ENCODE results near the gene NEDD9.

DNA sequence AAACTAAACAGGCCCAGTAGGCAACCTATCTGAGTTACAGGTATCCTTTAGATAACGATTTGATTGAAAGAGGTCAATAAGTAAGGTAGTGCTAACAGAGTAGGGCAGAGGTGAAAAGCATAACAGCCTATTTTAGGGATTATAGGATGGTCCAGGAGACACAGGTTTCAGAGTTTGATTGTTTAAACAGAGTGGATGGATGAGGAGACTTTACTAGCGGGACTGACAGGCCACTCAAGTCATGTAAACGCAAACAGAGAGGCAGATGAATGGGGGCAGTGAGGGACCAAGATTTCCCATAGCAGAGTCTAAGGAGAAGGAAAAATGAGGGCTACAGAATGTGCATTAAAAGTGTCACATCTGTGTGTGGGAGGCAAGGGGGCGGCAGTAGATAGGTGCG lies 4.8 kb downstream of the NEDD9 start:
- TF ChIP-seq, protein P1, sequence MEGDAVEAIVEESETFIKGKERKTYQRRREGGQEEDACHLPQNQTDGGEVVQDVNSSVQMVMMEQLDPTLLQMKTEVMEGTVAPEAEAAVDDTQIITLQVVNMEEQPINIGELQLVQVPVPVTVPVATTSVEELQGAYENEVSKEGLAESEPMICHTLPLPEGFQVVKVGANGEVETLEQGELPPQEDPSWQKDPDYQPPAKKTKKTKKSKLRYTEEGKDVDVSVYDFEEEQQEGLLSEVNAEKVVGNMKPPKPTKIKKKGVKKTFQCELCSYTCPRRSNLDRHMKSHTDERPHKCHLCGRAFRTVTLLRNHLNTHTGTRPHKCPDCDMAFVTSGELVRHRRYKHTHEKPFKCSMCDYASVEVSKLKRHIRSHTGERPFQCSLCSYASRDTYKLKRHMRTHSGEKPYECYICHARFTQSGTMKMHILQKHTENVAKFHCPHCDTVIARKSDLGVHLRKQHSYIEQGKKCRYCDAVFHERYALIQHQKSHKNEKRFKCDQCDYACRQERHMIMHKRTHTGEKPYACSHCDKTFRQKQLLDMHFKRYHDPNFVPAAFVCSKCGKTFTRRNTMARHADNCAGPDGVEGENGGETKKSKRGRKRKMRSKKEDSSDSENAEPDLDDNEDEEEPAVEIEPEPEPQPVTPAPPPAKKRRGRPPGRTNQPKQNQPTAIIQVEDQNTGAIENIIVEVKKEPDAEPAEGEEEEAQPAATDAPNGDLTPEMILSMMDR (conservative IDR thresholded peaks at IDR 0.05; ENCODE audit: low read depth in 2 of 2) = no peak
- TF ChIP-seq EZH2 (IDR thresholded peaks at IDR 0.05; ENCODE audit: low read depth, unreplicated experiment) = no peak
- TF ChIP-seq, protein P2, sequence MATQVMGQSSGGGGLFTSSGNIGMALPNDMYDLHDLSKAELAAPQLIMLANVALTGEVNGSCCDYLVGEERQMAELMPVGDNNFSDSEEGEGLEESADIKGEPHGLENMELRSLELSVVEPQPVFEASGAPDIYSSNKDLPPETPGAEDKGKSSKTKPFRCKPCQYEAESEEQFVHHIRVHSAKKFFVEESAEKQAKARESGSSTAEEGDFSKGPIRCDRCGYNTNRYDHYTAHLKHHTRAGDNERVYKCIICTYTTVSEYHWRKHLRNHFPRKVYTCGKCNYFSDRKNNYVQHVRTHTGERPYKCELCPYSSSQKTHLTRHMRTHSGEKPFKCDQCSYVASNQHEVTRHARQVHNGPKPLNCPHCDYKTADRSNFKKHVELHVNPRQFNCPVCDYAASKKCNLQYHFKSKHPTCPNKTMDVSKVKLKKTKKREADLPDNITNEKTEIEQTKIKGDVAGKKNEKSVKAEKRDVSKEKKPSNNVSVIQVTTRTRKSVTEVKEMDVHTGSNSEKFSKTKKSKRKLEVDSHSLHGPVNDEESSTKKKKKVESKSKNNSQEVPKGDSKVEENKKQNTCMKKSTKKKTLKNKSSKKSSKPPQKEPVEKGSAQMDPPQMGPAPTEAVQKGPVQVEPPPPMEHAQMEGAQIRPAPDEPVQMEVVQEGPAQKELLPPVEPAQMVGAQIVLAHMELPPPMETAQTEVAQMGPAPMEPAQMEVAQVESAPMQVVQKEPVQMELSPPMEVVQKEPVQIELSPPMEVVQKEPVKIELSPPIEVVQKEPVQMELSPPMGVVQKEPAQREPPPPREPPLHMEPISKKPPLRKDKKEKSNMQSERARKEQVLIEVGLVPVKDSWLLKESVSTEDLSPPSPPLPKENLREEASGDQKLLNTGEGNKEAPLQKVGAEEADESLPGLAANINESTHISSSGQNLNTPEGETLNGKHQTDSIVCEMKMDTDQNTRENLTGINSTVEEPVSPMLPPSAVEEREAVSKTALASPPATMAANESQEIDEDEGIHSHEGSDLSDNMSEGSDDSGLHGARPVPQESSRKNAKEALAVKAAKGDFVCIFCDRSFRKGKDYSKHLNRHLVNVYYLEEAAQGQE (IDR thresholded peaks at IDR 0.05; ENCODE audit: unreplicated experiment) = no peak
- no peak for TF ChIP-seq POLR2AphosphoS5 (IDR thresholded peaks at IDR 0.05; ENCODE audit: low read depth)
- TF ChIP-seq CREB1 (CRISPR knock-in tag; IDR thresholded peaks at IDR 0.05; ENCODE audit: low read depth) = no peak
- no peak for TF ChIP-seq EZH2phosphoT487 (IDR thresholded peaks at IDR 0.05; ENCODE audit: unreplicated experiment)
- no peak for TF ChIP-seq ETS1 (IDR thresholded peaks at IDR 0.05)
- TF ChIP-seq NANOG (IDR thresholded peaks at IDR 0.05; ENCODE audit: borderline replicate concordance) = no peak
- TF ChIP-seq JUNB (IDR thresholded peaks at IDR 0.05; ENCODE audit: unreplicated experiment) = no peak
- TF ChIP-seq STAT1 (IDR thresholded peaks at IDR 0.05; ENCODE audit: unreplicated experiment) = no peak

Data from GM23338 (cell line).